GM21529 (cell line): Measurements from ENCODE around the gene IGDCC3.

Experiments
- ATAC-seq: cut with Tn5 transposase; IDR thresholded peaks from one replicate; pipeline ENCODE4 v1.9.1; 2021; ENCODE audit not compliant: unreplicated experiment

Gene IGDCC3

DNA sequence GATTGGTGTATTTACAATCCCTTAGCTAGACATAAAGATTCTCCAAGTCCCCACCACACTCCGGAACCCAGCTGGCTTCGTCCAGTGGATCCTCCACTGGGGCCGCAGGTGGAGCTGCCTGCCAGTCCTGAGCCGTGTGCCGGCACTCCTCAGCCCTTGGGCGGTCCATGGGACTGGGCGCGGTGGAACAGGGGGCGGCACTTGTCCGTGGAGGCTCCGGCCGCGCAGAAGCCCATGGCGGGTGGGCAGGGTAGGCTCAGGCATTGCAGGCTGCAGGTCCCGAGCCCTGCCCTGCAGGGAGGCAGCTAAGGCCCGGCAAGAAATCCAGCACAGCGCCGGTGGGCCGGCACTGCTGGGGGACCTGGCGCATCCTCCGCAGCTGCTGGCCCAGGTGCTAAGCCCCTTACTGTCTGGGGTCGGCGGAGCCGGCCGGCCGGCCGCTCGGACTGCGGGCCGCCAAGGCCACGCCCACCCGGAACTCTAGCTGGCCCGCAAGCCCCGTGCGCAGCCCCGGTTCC lies 76.8 kb downstream of the IGDCC3 start:
- no peak for ATAC-seq

DNA sequence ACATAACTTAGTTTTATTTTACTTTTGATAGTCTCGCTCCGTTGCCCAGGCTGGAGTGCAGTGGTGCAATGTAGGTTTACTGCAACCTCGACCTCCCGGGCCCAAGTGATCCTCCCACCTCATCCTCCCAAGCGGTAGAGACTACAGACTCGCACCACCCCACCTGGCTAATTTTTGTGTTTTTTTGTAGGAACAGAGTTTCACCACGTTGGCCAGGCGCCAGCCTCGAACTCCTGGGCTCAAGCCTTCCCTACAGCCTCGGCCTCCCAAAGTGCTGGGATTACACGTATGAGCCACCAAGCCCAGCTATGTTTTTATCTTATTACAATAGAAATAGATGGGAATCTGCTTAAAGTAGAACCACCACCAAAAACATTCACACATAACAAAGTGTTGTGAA lies 79.1 kb downstream of the IGDCC3 start:
- ATAC-seq: no peak

DNA sequence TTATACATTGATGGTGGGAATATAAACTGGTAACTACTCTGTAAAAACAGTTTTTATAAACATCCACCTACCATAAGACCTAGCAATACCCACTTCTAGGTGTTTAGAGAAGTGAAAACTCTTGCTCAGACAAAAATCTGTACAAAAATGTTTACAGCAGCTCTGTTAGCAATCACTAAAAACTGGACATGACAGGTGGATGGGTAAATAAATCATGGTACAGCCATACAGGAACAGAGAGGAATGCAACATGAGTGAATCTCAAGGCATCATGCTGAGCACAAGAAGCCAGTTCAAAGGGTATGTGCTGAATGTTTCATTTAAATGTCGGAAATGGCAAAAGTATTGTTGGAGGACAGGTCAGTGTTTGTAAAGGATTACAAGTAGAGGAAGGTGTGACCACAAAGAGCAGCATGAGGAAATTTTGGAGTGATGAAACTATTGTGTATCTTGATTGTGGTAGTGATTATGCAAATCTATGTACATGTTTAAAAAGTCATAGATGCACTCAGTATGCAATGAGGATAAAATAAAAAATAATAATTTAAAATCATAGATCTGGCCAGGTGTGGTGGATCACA lies 84.8 kb downstream of the IGDCC3 start:
- ATAC-seq: no peak

DNA sequence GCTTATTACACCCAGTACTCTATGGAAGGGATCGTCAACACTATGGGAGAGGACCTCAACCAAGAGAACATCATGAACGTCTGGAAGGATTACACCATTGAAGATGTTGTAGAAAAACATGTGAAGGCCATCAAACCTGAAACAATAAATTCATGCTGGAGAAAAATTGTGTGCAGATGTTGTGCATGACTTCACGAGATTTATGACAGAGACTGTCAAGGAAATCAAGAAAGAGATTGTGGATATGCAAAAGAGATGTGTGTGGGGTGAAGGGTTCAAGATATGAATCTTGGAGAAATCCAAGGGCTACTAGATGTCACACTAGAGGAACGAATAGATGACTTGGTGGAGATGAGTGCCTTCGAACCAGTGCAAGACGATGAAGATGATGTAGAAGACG lies 87.6 kb downstream of the IGDCC3 start:
- ATAC-seq: no peak

DNA sequence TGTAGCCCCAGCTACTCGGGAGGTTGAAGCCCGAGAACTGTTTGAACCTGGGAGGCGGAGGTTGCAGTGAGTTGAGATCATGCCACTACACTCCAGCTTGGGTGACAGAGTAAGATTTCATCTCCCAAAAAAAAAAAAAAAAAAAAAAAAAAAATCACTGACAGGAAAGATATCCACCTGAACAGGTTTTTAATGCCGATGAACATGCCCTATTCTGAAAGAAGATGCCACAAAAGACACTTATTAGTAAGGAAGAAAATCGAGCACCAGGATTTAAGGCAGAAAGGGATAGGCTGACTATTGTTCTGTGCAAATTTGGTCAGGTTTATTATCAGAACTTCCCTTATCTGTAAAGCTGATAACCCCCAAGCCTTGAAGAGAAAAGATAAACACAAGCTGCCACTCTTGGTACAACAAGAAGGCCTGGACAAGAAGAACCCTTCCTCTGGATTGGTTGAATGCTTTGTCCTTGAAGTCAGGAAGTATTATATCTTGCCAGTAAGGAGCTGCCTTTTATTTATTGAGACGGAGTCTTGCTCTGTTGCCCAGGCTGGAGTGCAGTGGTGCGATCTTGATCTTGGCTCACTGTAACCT lies 88.4 kb downstream of the IGDCC3 start:
- ATAC-seq: no peak

DNA sequence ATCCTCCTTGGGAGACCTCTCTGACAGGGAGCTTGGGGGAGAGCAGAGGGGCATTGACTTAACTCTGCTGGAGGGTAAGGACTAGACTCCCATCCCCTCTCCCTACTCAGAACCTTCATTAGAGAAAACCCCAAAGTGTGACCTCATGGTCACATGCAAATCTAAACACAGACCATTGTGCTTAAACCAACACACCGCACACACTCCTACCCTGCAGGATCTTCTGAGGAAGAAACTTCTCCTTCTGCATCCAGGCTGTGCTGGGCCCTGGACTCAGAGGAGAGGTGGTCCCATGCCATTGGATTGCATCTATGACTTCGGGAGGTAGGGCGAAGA lies 90.3 kb downstream of the IGDCC3 start:
- ATAC-seq: no peak

DNA sequence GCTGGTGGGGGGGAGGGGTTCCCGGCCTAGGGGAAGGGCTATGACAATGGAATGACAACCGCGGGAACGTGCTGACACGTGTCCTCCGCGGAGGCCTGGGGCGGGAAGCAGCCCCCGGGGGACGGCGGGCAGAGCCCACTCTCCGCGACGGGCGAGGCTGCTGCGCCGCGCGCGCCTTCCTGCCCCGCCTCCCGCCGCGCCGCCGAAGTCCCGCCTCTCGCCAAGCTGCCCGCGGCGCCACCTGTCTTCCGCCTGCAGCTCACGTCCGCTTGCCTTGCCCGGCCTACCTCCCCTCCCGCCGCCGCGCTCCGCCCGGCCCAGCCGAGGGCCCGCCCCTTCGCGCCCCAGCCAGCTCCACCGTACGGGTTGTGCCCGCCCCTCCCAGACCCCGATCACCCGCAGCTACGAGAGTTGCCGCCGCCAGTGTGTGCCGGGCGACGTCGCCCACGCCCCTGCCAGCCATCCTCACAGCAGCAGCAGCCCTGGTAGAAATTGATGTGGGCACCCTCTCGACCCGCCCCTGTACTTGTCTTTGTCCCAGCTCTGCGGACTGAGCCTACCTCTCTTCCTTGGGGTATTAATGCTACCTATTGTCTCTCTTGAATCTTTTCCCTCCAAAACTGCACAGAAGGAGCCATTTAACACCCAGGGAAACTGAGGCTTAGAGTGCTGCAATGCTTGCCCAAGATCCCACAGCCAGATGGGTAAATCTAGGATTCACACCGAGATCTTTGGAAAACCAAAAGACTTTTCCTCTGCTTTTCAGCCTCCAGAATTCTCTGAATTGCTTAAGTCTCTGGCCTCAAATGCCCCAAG lies 90.9 kb downstream of the IGDCC3 start, which contains the start of gene PARP16:
TSS of gene PARP16 (minus strand) at position 180 of the 816 bp plus-strand sequence. CDS start 457 bp downstream, outside the sequence.
- ATAC-seq: peak; percentile 92

DNA sequence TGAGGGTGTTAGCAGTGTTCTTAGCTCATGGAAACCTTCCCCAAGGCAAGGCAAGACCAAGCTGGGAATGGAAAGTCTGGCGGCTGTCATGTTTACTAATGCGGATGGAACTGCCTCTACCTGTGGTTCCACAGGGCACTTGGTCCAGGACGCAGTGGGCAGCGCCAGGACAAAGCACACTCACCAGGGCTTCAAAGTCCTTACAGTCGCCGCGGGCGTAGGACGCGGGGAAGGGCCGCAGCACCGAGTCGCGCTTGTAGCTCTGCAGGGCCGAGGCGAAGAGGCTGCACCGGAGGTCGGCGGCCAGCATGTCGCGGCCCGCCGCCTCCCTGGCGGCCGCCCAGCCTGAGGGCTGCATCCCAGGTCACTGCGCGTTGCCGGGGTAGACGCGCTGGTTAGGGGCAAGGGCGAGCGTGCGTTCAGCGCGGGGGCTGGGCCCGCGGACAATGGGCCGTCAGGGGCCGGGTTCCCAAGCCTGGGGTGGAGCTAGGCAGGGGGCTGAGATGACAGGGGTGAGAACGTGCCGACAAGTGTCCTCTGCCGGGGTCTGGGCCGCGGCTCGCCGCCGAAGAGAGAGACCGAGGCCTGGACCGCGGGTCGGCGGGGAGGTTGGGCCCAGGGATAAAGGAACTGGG lies 91.6 kb downstream of the IGDCC3 start:
- ATAC-seq: peak; percentile 30

DNA sequence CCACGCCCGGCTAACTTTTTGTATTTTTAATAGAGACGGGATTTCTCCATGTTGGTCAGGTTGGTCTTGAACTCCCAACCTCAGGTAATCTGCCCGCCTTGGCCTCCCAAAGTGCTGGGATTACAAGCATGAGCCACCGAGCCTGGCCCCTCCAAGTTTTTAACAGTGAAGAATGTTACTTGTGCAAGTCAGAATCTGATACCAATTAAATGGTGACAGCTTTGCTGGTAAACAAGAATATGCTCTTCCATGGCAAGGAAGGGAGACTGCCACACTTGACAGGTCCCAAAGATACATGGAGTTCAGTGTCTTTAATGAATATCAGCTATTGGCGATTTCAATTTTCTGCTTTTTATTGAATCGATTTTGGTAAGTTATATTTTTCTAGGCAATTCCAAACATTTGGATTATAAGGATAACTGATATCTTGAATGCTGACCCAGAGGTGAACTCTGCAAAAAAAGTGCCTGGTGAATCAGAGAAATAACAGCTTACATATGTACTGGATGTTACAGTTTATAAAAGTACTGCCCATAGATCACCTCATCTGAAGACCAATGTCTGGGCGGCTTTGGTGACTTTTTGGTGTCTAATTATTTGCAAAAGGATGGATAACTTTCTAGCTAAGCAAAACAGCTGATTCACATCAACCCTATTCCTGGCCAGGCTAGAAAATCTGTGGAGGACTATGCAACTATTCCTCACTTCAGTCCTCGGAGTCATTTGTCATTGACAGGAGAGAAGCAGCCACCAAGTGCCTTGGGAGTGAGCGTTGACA lies 92.3 kb downstream of the IGDCC3 start:
- no peak for ATAC-seq

DNA sequence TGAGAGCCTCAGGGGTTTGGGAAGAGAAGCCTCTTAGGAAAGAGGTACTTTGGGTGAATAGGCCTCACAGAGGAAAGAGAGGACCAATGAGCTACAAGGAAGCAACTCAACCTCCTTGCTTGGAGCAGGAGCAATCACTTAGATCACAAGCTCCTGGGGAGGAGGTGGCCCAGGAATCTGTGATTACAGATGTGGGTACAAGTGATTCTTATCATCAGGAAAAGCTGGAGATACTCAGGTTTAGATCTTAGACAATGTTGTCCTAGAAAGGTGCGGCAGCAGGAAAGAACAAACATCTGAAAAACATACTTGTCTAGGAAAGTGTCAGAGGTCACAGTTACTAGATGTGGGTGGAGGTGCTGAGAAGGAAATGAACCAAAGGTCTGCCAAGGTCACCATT lies 99.3 kb downstream of the IGDCC3 start:
- no peak for ATAC-seq
